DND-41 (cell line): Measurements from ENCODE around the gene NDRG4.

Source experiments
- EZH2 ChIP-seq: IDR thresholded peaks from 3 replicates; pipeline ENCODE4 v1.6.1; 2012; ENCODE audit warnings: borderline replicate concordance, low read depth, mild to moderate bottlenecking, moderate library complexity, low read length, inconsistent platforms; ENCODE audit not compliant: severe bottlenecking
- TF ChIP-seq, protein P1 (sequence below): IDR thresholded peaks from 2 replicates; pipeline ENCODE4 v1.5.1; 2012; ENCODE audit warnings: borderline replicate concordance, low read length, moderate library complexity, mild to moderate bottlenecking; ENCODE audit not compliant: poor library complexity, severe bottlenecking; ENCODE audit errors: extremely low read depth

DNA sequence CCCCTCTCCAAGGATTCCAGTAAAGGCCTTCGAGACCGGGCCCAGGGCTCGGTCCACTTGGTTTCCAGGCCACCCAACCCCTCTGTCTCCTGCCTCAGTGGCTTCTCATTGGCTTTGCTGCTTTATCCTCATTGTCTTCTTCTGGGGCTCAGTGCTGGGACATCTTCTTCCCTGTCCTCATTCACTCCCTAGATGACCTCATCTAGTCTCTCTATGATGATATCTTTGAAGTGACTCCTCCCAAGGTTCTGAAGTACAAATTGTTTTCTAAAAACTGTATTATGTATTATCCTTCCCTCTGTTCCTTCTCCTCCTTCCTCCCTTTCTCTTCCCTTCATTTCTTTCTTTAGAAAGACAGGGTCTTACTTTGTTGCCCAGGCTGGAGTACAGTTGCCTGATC, 27.1 kb upstream of the NDRG4 start:
- TF ChIP-seq, protein P1, sequence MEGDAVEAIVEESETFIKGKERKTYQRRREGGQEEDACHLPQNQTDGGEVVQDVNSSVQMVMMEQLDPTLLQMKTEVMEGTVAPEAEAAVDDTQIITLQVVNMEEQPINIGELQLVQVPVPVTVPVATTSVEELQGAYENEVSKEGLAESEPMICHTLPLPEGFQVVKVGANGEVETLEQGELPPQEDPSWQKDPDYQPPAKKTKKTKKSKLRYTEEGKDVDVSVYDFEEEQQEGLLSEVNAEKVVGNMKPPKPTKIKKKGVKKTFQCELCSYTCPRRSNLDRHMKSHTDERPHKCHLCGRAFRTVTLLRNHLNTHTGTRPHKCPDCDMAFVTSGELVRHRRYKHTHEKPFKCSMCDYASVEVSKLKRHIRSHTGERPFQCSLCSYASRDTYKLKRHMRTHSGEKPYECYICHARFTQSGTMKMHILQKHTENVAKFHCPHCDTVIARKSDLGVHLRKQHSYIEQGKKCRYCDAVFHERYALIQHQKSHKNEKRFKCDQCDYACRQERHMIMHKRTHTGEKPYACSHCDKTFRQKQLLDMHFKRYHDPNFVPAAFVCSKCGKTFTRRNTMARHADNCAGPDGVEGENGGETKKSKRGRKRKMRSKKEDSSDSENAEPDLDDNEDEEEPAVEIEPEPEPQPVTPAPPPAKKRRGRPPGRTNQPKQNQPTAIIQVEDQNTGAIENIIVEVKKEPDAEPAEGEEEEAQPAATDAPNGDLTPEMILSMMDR = no peak
- no peak for TF ChIP-seq EZH2
